IMR-90 (cell line): ENCODE results near the gene DEFB125. TPM values are rescaled to one million over a fixed set of nuclear protein-coding genes. Genes with fewer than 3 reads are reported as not detected.

Experiments
- ATAC-seq: fragments of 200-7000 bp; cut with Tn5 transposase; 2 replicates; pipeline ENCODE4 v1.9.1; 2020; ENCODE audit warnings: low read depth, mild to moderate bottlenecking, moderate library complexity
- BruUV-seq: library from RNA; stranded (reverse); fragments of 400-500 nt; replicated peaks from 2 replicates; lab custom pipeline; 2021; lab: Mats Ljungman, UMichigan
- CTCF ChIA-PET: fragments of 300-600 bp; formaldehyde crosslinking; extraction: SDS; loops from one replicate; lab custom pipeline; 2021; ENCODE audit warnings: antibody characterized with exemption; lab: Yijun Ruan, JAX
- POLR2A ChIA-PET: fragments of 300-600 bp; sonication (Branson Sonifier 250); formaldehyde crosslinking; loops from one replicate; lab custom pipeline; 2022; ENCODE audit warnings: antibody characterized with exemption; ENCODE audit not compliant: unreplicated experiment; lab: Charles Lee
- DNase-seq: peaks from one replicate; pipeline ENCODE4 v3.0.0; 2013
- H2AFZ ChIP-seq: replicated peaks from 2 replicates; pipeline ENCODE3; 2013; ENCODE audit warnings: low read length, mild to moderate bottlenecking; ENCODE audit not compliant: poor library complexity
- H2AK5ac ChIP-seq: 2 replicates; pipeline ENCODE4 v1.6.1; 2013; ENCODE audit warnings: low read depth, low read length, inconsistent platforms
- H2AK9ac ChIP-seq: replicated peaks from 2 replicates; pipeline ENCODE3; 2013; ENCODE audit warnings: mild to moderate bottlenecking, low read depth, low read length, moderate library complexity; ENCODE audit not compliant: poor library complexity
- H2BK120ac ChIP-seq: 2 replicates; pipeline ENCODE4 v1.6.1; 2013; ENCODE audit warnings: low read depth, low read length, inconsistent platforms
- H2BK15ac ChIP-seq: 3 replicates; pipeline ENCODE4 v1.6.1; 2013; ENCODE audit warnings: low read depth, low read length, inconsistent platforms
- H2BK20ac ChIP-seq: 2 replicates; pipeline ENCODE4 v1.6.1; 2013; ENCODE audit warnings: low read depth, mild to moderate bottlenecking, inconsistent platforms, low read length, moderate library complexity
- H2BK5ac ChIP-seq: 2 replicates; pipeline ENCODE4 v1.6.1; 2013; ENCODE audit warnings: mild to moderate bottlenecking, low read depth, low read length, inconsistent platforms; ENCODE audit not compliant: poor library complexity, severe bottlenecking
- H3K14ac ChIP-seq: replicated peaks from 2 replicates; pipeline ENCODE4 v1.6.1; 2013; ENCODE audit warnings: low read depth, low read length, inconsistent platforms
- H3K18ac ChIP-seq: 2 replicates; pipeline ENCODE4 v1.6.1; 2013; ENCODE audit warnings: low read depth, low read length, control low read depth
- H3K23ac ChIP-seq: 2 replicates; pipeline ENCODE4 v1.6.1; 2013; ENCODE audit warnings: low read depth, low read length, inconsistent platforms
- H3K27ac ChIP-seq: 2 replicates; pipeline ENCODE4 v1.5.1; 2013; ENCODE audit warnings: mild to moderate bottlenecking, control low read depth, low read length; ENCODE audit not compliant: insufficient read depth
- H3K27me3 ChIP-seq: 2 replicates; pipeline ENCODE4 v1.6.1; 2013; ENCODE audit warnings: low read length; ENCODE audit not compliant: control insufficient read depth, insufficient read depth
- H3K36me3 ChIP-seq: 2 replicates; pipeline ENCODE4 v1.6.1; 2013; ENCODE audit warnings: low read length, mixed read lengths; ENCODE audit not compliant: control insufficient read depth, insufficient read depth
- H3K4ac ChIP-seq: 2 replicates; pipeline ENCODE4 v1.6.1; 2013; ENCODE audit warnings: low read depth, low read length, inconsistent platforms
- H3K4me1 ChIP-seq: 2 replicates; pipeline ENCODE4 v1.6.1; 2013; ENCODE audit warnings: low read length, mixed read lengths; ENCODE audit not compliant: control insufficient read depth, insufficient read depth
- H3K4me2 ChIP-seq: 2 replicates; pipeline ENCODE4 v1.6.1; 2013; ENCODE audit warnings: low read depth, mild to moderate bottlenecking, control low read depth, low read length, moderate library complexity
- H3K4me3 ChIP-seq: 2 replicates; pipeline ENCODE4 v1.5.1; 2013; ENCODE audit warnings: low read depth, mild to moderate bottlenecking, control low read depth, low read length, moderate library complexity; ENCODE audit not compliant: insufficient read depth
- H3K56ac ChIP-seq: 2 replicates; pipeline ENCODE4 v1.6.1; 2013; ENCODE audit warnings: low read length, inconsistent platforms; ENCODE audit not compliant: insufficient read depth; ENCODE audit errors: extremely low read depth
- H3K79me1 ChIP-seq, 2 experiments: 2 replicates each; pipeline ENCODE4 v1.6.1; 2013; ENCODE audit warnings: low read length in 2 of 2, inconsistent platforms in 1 of 2, low read depth in 1 of 2
- H3K9ac ChIP-seq: 2 replicates; pipeline ENCODE4 v1.6.1; 2013; ENCODE audit warnings: low read depth, low read length, control low read depth
- H3K9me1 ChIP-seq: 2 replicates; pipeline ENCODE4 v1.6.1; 2013; ENCODE audit warnings: low read length, inconsistent platforms; ENCODE audit not compliant: insufficient read depth
- H3K9me3 ChIP-seq: 2 replicates; pipeline ENCODE4 v1.6.1; 2013; ENCODE audit warnings: low read length; ENCODE audit not compliant: control insufficient read depth, insufficient read depth
- H4K20me1 ChIP-seq: 2 replicates; pipeline ENCODE4 v1.6.1; 2013; ENCODE audit warnings: low read length, inconsistent platforms; ENCODE audit not compliant: insufficient read depth
- H4K5ac ChIP-seq: 2 replicates; pipeline ENCODE4 v1.6.1; 2013; ENCODE audit warnings: mild to moderate bottlenecking, low read depth, low read length, control low read depth
- H4K8ac ChIP-seq, 2 experiments: 2 replicates each; pipeline ENCODE4 v1.6.1; 2013; ENCODE audit warnings: low read depth in 2 of 2, low read length in 2 of 2, control low read depth in 1 of 2, inconsistent platforms in 1 of 2
- H4K91ac ChIP-seq: 2 replicates; pipeline ENCODE4 v1.6.1; 2013; ENCODE audit warnings: low read depth, low read length, inconsistent platforms; ENCODE audit not compliant: insufficient read depth
- BHLHE40 ChIP-seq: fragments of 150-350 bp; IDR thresholded peaks from 2 replicates; pipeline ENCODE4 v1.6.1; 2016; ENCODE audit warnings: mild to moderate bottlenecking, low read depth, low read length
- CEBPB ChIP-seq: IDR thresholded peaks from 2 replicates; pipeline ENCODE4 v1.6.1; 2012; ENCODE audit warnings: low read depth, low read length, improper control_type of control experiment
- CHD1 ChIP-seq: IDR thresholded peaks from 2 replicates; pipeline ENCODE4 v1.6.1; 2012; ENCODE audit warnings: low read depth, low read length, improper control_type of control experiment
- CTCF ChIP-seq: conservative IDR thresholded peaks from 2 replicates; pipeline ENCODE4 v1.5.1; 2012; ENCODE audit warnings: mild to moderate bottlenecking, low read depth, low read length, improper control_type of control experiment
- FOS ChIP-seq: fragments of 150-350 bp; IDR thresholded peaks from 2 replicates; pipeline ENCODE4 v1.6.1; 2016; ENCODE audit warnings: low read depth, low read length
- MAFK ChIP-seq: IDR thresholded peaks from 2 replicates; pipeline ENCODE4 v1.6.1; 2012; ENCODE audit warnings: low read depth, low read length, improper control_type of control experiment
- MAZ ChIP-seq: IDR thresholded peaks from 2 replicates; pipeline ENCODE4 v1.6.1; 2012; ENCODE audit warnings: low read depth, mild to moderate bottlenecking, low read length, improper control_type of control experiment, moderate library complexity, borderline replicate concordance
- MXI1 ChIP-seq: IDR thresholded peaks from 2 replicates; pipeline ENCODE4 v1.6.1; 2012; ENCODE audit warnings: low read depth, mild to moderate bottlenecking, low read length, moderate library complexity, borderline replicate concordance
- NFE2L2 ChIP-seq: fragments of 150-350 bp; IDR thresholded peaks from 2 replicates; pipeline ENCODE4 v1.6.1; 2016; ENCODE audit warnings: low read depth, mild to moderate bottlenecking, low read length
- POLR2A ChIP-seq: IDR thresholded peaks from 2 replicates; pipeline ENCODE4 v1.6.1; 2012; ENCODE audit warnings: mild to moderate bottlenecking, low read depth, low read length
- RAD21 ChIP-seq: IDR thresholded peaks from 2 replicates; pipeline ENCODE4 v1.6.1; 2012; ENCODE audit warnings: low read length, improper control_type of control experiment
- RCOR1 ChIP-seq: IDR thresholded peaks from 2 replicates; pipeline ENCODE4 v1.6.1; 2012; ENCODE audit warnings: mild to moderate bottlenecking, low read length, improper control_type of control experiment; ENCODE audit not compliant: insufficient replicate concordance
- RFX5 ChIP-seq: IDR thresholded peaks from 2 replicates; pipeline ENCODE4 v1.8.0; 2012; ENCODE audit warnings: low read depth, mild to moderate bottlenecking, low read length, moderate library complexity
- SMC3 ChIP-seq: fragments of 150-350 bp; IDR thresholded peaks from 2 replicates; pipeline ENCODE4 v1.6.1; 2016; ENCODE audit warnings: low read depth, mild to moderate bottlenecking, antibody characterized with exemption, low read length, moderate library complexity
- WGBS, 2 experiments: methylation state at CpG; one replicate each; pipeline versions ENCODE4 v1.1.5 to v1.1.7; 2013; ENCODE audit warnings: missing lambda C conversion rate in 2 of 2; ENCODE audit not compliant: insufficient read length in 1 of 2; ENCODE audit errors: extremely low coverage in 2 of 2; 5-methylcytosine and 5-hydroxymethylcytosine counted together
- dilution Hi-C: fragments of 300-500 bp; cut with HindIII; formaldehyde crosslinking; loops from one replicate; pipeline ENCODE4 v1.14.3; 2018; ENCODE audit warnings: low sequenced_read_pairs; ENCODE audit not compliant: unreplicated experiment
- in situ Hi-C: fragments of 300-500 bp; cut with MboI; formaldehyde crosslinking; loops from 3 replicates; pipeline ENCODE4 v1.14.3; 2019; ENCODE audit warnings: low sequenced_read_pairs, inconsistent platforms, mixed read lengths
- intact Hi-C: fragments of 100-400 bp; cut with micrococcal nuclease; formaldehyde crosslinking; loops from 2 replicates; pipeline ENCODE4 v1.10.0; 2022
- polyA plus RNA-seq, 3 experiments: library from polyadenylated mRNA; depleted of rRNA; stranded (reverse); fragments of >200 nt; gene quantifications; 2 replicates each; pipeline ENCODE4 v1.2.3, GENCODE V29; 2012; ENCODE audit warnings: low replicate concordance in 1 of 3
- total RNA-seq: library from RNA; depleted of rRNA; stranded (reverse); fragments of >200 nt; gene quantifications from 2 replicates; pipeline ENCODE4 v1.2.3, GENCODE V29; 2012
- TF ChIP-seq, protein P1 (sequence below): fragments of 150-350 bp; IDR thresholded peaks from 2 replicates; pipeline ENCODE4 v1.6.1; 2017; ENCODE audit warnings: mild to moderate bottlenecking, antibody characterized with exemption, low read length, low read depth
- TF ChIP-seq, protein P2 (sequence below): fragments of 150-350 bp; IDR thresholded peaks from 2 replicates; pipeline ENCODE4 v1.6.1; 2016; ENCODE audit warnings: low read depth, mild to moderate bottlenecking, low read length, moderate library complexity, borderline replicate concordance

DEFB125 gene
- total and polyA plus RNA-seq, 2 of the 4 experiments (the other 2 are of a cell fraction): not detected

- no peaks in the 10 kb centered on the region for H3K36me3 ChIP-seq
- H4K5ac ChIP-seq: no peak overlapping the region
- no peak overlapping the region for H3K4me2 ChIP-seq
- no peak overlapping the region for H2AK9ac ChIP-seq
- ATAC-seq (no peak), DNase-seq (no peak)
- no peaks in the 10 kb centered on the region for H3K9me3 ChIP-seq
- CTCF ChIA-PET: no interaction called here
- 20% methylated on average over 1 of the region's 5 CpGs; no CpG with 5 or more reads in 1 of the 2 experiments for WGBS, 2 experiments
- intact Hi-C loops: no loop called here
- no peak overlapping the region for H2BK5ac ChIP-seq
- dilution Hi-C loops: no loop called here
- H2BK120ac ChIP-seq: no peak overlapping the region
- no peaks in the 10 kb centered on the region for H4K20me1 ChIP-seq
- no peak overlapping the region for H3K27ac ChIP-seq
- H3K4ac ChIP-seq: no peak overlapping the region
- H3K9ac ChIP-seq: no peak overlapping the region
- no peak overlapping the region for H3K23ac ChIP-seq
- H3K4me3 ChIP-seq: no peak overlapping the region
- no peak for TF ChIP-seq RCOR1
- TF ChIP-seq BHLHE40: no peak
- TF ChIP-seq RFX5: no peak
- no peak for TF ChIP-seq MAZ
- TF ChIP-seq SMC3: no peak
- no peak for TF ChIP-seq MXI1
- no peak for TF ChIP-seq MAFK
- no peak for TF ChIP-seq CEBPB
- TF ChIP-seq, protein P1, sequence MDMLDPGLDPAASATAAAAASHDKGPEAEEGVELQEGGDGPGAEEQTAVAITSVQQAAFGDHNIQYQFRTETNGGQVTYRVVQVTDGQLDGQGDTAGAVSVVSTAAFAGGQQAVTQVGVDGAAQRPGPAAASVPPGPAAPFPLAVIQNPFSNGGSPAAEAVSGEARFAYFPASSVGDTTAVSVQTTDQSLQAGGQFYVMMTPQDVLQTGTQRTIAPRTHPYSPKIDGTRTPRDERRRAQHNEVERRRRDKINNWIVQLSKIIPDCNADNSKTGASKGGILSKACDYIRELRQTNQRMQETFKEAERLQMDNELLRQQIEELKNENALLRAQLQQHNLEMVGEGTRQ: no peak
- TF ChIP-seq RAD21: no peak
- no peak for TF ChIP-seq NFE2L2
- TF ChIP-seq POLR2A: no peak
- no peak for TF ChIP-seq CTCF
- no peak for TF ChIP-seq FOS
- no peak for TF ChIP-seq CHD1
- TF ChIP-seq, protein P2, sequence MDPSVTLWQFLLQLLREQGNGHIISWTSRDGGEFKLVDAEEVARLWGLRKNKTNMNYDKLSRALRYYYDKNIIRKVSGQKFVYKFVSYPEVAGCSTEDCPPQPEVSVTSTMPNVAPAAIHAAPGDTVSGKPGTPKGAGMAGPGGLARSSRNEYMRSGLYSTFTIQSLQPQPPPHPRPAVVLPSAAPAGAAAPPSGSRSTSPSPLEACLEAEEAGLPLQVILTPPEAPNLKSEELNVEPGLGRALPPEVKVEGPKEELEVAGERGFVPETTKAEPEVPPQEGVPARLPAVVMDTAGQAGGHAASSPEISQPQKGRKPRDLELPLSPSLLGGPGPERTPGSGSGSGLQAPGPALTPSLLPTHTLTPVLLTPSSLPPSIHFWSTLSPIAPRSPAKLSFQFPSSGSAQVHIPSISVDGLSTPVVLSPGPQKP: no peak
- no peaks in the 10 kb centered on the region; the same call in 1 of the 2 replicates for H3K27me3 ChIP-seq
- POLR2A ChIA-PET: no interaction called here
- in situ Hi-C loops: no loop called here
- no TSS peak for BruUV-seq
- no peak overlapping the region for H2BK20ac ChIP-seq
- H3K4me1 ChIP-seq: no peaks in the 10 kb centered on the region
- H2AK5ac ChIP-seq: no peak overlapping the region
- no peaks in the 10 kb centered on the region for H3K79me1 ChIP-seq
- H2BK15ac ChIP-seq: no peak overlapping the region
- no peak overlapping the region for H3K14ac ChIP-seq
- H4K8ac ChIP-seq: no peak overlapping the region
- no peak overlapping the region for H3K56ac ChIP-seq
- H2AFZ ChIP-seq: no peak overlapping the region
- H3K9me1 ChIP-seq: no peaks in the 10 kb centered on the region
- H4K91ac ChIP-seq: no peak overlapping the region
- H3K18ac ChIP-seq: no peak overlapping the region
These were observed 16.0 kb downstream of the DEFB125 start for GRCh38 chr20:103456-103855.
